A673 (cell line): ENCODE data around the gene PRKCH. TPM values are rescaled to one million over a fixed set of nuclear protein-coding genes. Genes with fewer than 3 reads are reported as not detected.

Source experiments
- BruUV-seq: library from RNA; stranded (reverse); fragments of 400-500 nt; replicated peaks from 2 replicates; lab custom pipeline; 2021; lab: Mats Ljungman, UMichigan
- CTCF ChIA-PET: fragments of 300-600 bp; sonication (Branson Sonifier 250); formaldehyde crosslinking; loops from one replicate; lab custom pipeline; 2022; ENCODE audit warnings: antibody characterized with exemption; lab: Charles Lee
- POLR2A ChIA-PET: fragments of 300-600 bp; sonication (Branson Sonifier 250); formaldehyde crosslinking; loops from one replicate; lab custom pipeline; 2022; ENCODE audit warnings: antibody characterized with exemption; ENCODE audit not compliant: low non-redundant PET; lab: Charles Lee
- DNase-seq: peaks from one replicate; pipeline ENCODE4 v3.0.0-alpha.2; 2015; ENCODE audit warnings: low spot score
- H3K27ac ChIP-seq: fragments of 200-600 bp; sonication (generic); 2 replicates; pipeline ENCODE4 v1.5.1; 2016; ENCODE audit warnings: mixed run types, low read depth, mild to moderate bottlenecking, mixed read lengths, antibody characterized with exemption, low read length; ENCODE audit not compliant: poor library complexity, severe bottlenecking
- H3K27me3 ChIP-seq: fragments of 200-600 bp; sonication (generic); replicated peaks from 2 replicates; pipeline ENCODE4 v1.6.1; 2017; ENCODE audit warnings: mixed run types, low read depth, mild to moderate bottlenecking, mixed read lengths, antibody characterized with exemption, low read length; ENCODE audit not compliant: insufficient read depth, poor library complexity
- H3K36me3 ChIP-seq: fragments of 200-600 bp; sonication (generic); 2 replicates; pipeline ENCODE4 v1.6.1; 2016; ENCODE audit warnings: mixed run types, mild to moderate bottlenecking, mixed read lengths, antibody characterized with exemption, low read length; ENCODE audit not compliant: insufficient read depth, poor library complexity, severe bottlenecking
- H3K4me1 ChIP-seq: fragments of 200-600 bp; sonication (generic); 2 replicates; pipeline ENCODE4 v1.6.1; 2017; ENCODE audit warnings: mixed run types, mild to moderate bottlenecking, mixed read lengths, antibody characterized with exemption, low read length; ENCODE audit not compliant: insufficient read depth, poor library complexity, severe bottlenecking
- H3K4me3 ChIP-seq: fragments of 200-600 bp; sonication (generic); 2 replicates; pipeline ENCODE4 v1.5.1; 2016; ENCODE audit warnings: low read depth, mixed run types, mild to moderate bottlenecking, mixed read lengths, low read length; ENCODE audit not compliant: poor library complexity, severe bottlenecking
- H3K9me3 ChIP-seq: fragments of 200-600 bp; sonication (generic); 2 replicates; pipeline ENCODE4 v1.6.1; 2016; ENCODE audit warnings: mixed run types, low read depth, mild to moderate bottlenecking, mixed read lengths, antibody characterized with exemption, low read length; ENCODE audit not compliant: poor library complexity, severe bottlenecking
- EZH2 ChIP-seq: fragments of 200-600 bp; sonication (generic); IDR thresholded peaks from 2 replicates; pipeline ENCODE4 v1.6.1; 2017; ENCODE audit warnings: borderline replicate concordance, low read depth, mild to moderate bottlenecking, mixed read lengths, antibody characterized with exemption, low read length; ENCODE audit not compliant: poor library complexity, severe bottlenecking
- intact Hi-C: fragments of 100-400 bp; cut with micrococcal nuclease; formaldehyde crosslinking; loops from one replicate; pipeline ENCODE4 v1.10.0; 2022; ENCODE audit not compliant: unreplicated experiment
- total RNA-seq: library from RNA; stranded (reverse); gene quantifications from 2 replicates; pipeline ENCODE4 v1.2.3, GENCODE V29; 2021
- TF ChIP-seq, protein P1 (sequence below): fragments of 300-800, 200-600 bp; sonication (generic); conservative IDR thresholded peaks from 2 replicates; pipeline ENCODE4 v1.5.1; 2017; ENCODE audit warnings: low read depth, mild to moderate bottlenecking, antibody characterized with exemption, low read length, moderate library complexity, mixed read lengths

Gene PRKCH
- total RNA-seq, 1 experiment from 2014 or later = 1.8 TPM

DNA sequence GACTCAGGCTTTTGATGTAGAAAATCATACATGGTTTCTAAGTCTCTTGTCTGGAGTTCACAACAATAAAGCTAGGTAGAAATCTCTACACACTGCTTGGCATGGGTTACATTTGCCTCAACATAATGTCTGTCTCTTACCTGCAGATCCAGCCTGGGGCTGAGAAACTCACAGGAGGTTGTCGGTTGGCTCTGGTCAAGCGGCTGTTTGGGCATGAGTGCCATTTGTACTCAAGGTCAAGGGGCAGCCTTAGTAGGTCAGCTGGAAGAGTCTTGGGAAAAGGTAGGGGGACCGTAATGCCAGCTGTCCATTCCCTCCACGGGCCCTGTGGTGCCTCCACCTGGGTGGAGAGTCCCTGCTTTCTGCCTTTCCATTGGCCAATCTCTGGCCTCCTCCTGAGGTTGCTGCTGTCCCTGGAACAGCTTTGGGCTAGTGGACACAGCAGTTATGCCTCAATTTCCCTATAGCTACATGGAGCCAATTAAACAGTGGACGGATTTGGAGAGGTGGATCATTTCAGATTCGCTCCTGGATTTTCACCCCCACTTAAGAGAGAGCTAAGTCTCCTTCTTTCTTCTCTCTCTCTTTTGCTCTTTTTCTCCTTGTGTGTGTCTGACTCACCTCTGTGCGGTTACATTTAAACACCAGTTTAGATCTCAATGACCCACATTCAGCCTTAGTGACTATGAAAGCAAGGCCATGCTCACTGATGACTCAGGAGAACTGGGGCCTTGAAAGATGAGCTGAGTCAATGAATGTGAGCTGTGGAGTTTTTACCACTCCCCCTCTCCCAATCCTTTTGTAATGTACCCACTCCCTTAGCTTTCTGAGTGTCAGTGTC lies 241.2 kb downstream of the PRKCH start:
- BruUV-seq = no TSS peak
- Histone ChIP-seq H3K9me3 (no peaks in the 10 kb centered on the region), H3K27me3 (no peaks in the 10 kb centered on the region), H3K4me3 (no peak overlapping the region), H3K27ac (no peak overlapping the region), H3K4me1 (peaks cover 17% of the 10 kb centered on the region), H3K36me3 (no peaks in the 10 kb centered on the region)
- ChIA-PET CTCF (no interaction called here), POLR2A (no interaction called here)
- TF ChIP-seq EZH2 = no peak
- TF ChIP-seq, protein P1, sequence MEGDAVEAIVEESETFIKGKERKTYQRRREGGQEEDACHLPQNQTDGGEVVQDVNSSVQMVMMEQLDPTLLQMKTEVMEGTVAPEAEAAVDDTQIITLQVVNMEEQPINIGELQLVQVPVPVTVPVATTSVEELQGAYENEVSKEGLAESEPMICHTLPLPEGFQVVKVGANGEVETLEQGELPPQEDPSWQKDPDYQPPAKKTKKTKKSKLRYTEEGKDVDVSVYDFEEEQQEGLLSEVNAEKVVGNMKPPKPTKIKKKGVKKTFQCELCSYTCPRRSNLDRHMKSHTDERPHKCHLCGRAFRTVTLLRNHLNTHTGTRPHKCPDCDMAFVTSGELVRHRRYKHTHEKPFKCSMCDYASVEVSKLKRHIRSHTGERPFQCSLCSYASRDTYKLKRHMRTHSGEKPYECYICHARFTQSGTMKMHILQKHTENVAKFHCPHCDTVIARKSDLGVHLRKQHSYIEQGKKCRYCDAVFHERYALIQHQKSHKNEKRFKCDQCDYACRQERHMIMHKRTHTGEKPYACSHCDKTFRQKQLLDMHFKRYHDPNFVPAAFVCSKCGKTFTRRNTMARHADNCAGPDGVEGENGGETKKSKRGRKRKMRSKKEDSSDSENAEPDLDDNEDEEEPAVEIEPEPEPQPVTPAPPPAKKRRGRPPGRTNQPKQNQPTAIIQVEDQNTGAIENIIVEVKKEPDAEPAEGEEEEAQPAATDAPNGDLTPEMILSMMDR = no peak
- no peak for DNase-seq
- intact Hi-C loops = no loop called here

DNA sequence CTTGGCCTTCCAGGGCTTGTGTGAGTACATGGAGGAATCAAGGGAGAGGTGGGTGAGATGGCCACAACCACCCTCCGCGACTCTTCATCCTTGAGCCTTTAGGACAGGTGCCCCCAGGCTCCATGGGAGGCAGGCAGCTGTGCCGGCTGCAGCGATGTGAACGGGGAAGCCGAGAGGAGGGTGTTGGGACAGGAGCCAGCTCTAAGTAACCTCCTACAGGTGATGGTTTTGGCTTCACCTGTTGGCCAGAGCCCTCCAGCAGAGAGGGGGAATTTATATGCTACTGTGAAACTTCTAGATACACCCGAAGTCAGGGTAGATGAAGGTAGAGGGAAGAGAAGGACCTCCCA lies 241.8 kb downstream of the PRKCH start:
- no peaks in the 10 kb centered on the region for H3K27me3 ChIP-seq
- H3K4me1 ChIP-seq = peaks cover 15% of the 10 kb centered on the region
- no TSS peak for BruUV-seq
- no peak overlapping the region for H3K4me3 ChIP-seq
- intact Hi-C loops = no loop called here
- no peaks in the 10 kb centered on the region for H3K36me3 ChIP-seq
- TF ChIP-seq, protein P1 = no peak
- no peak for TF ChIP-seq EZH2
- POLR2A ChIA-PET = no interaction called here
- CTCF ChIA-PET = no interaction called here
- no peaks in the 10 kb centered on the region for H3K9me3 ChIP-seq
- no peak for DNase-seq
- no peak overlapping the region for H3K27ac ChIP-seq

DNA sequence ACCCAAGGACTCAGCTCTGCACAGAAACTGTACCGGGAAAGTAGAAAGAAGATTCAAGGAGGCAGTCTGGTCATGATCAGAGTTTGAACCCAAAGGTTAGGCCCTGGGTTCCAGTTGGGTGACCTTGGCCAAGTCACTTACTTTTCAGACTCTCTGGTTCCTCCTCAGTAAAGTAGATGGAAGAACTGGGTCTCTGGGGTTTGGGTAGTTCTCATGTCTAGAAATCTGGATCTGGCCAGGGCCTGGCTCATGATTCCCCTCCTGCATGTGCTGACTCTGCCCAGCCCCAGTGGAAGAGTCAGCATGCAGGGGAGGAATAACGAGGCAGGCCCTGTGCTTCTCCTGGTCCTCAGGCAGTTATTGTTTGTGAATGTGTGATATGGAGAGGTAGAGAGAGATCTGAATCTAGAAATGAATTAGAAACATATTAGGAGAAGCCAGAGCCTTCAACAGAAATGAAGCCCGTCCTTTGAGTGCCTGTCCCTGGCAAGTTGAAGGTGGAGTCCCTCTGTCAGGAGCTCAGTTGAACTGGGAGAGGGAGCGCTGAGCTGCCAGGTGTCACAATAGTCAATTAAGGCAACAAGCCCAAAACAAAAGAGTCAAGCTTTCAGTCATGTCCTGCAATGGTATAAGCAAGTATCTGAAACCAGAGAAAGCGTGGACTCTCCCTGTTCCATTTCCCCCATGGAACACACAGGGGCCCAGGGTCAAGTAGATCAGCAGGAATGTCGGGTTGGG lies 242.7 kb downstream of the PRKCH start:
- H3K9me3 ChIP-seq = no peaks in the 10 kb centered on the region
- H3K4me1 ChIP-seq = peaks cover 9% of the 10 kb centered on the region
- no peaks in the 10 kb centered on the region for H3K36me3 ChIP-seq
- intact Hi-C loops = no loop called here
- no TSS peak for BruUV-seq
- no peak for DNase-seq
- TF ChIP-seq, protein P1 = no peak
- TF ChIP-seq EZH2 = no peak
- H3K27ac ChIP-seq = no peak overlapping the region
- no peak overlapping the region for H3K4me3 ChIP-seq
- ChIA-PET CTCF (no interaction called here), POLR2A (no interaction called here)
- no peaks in the 10 kb centered on the region for H3K27me3 ChIP-seq
